NCI-H2029 treated with DMSO at 0.1 percent for 48 hours (cell line): ENCODE results near the gene ITFG1.

ENCODE experiments used
- DNase-seq: peaks from one replicate; lab custom pipeline; 2025; lab: John Stamatoyannopoulos, UW

Gene ITFG1

GRCh38 chr16:47323241-47323640, 137.6 kb downstream of the ITFG1 start:
- DNase-seq: no peak

- DNase-seq: no peak
These were observed 140.1 kb downstream of the ITFG1 start for GRCh38 chr16:47320546-47321310.

- DNase-seq: no peak
These were observed 143.2 kb downstream of the ITFG1 start for GRCh38 chr16:47317465-47318240.

- DNase-seq: no peak
These were observed 144.3 kb downstream of the ITFG1 start for GRCh38 chr16:47316442-47317015.

- DNase-seq: no peak
These were observed 148.9 kb downstream of the ITFG1 start for GRCh38 chr16:47311738-47312505.

- DNase-seq: no peak
These were observed 150.1 kb downstream of the ITFG1 start for GRCh38 chr16:47310792-47311211.

GRCh38 chr16:47309581-47310312, 151.1 kb downstream of the ITFG1 start:
- DNase-seq: no peak

- DNase-seq: no peak
These were observed 152.3 kb downstream of the ITFG1 start for GRCh38 chr16:47308601-47309000.

- DNase-seq: no peak
These were observed 156.3 kb downstream of the ITFG1 start for GRCh38 chr16:47304563-47304962.

GRCh38 chr16:47299587-47299986, 161.3 kb downstream of the ITFG1 start:
- DNase-seq: no peak

- DNase-seq: no peak
These were observed 175.9 kb downstream of the ITFG1 start for GRCh38 chr16:47284999-47285398.

GRCh38 chr16:47278306-47278970, 182.4 kb downstream of the ITFG1 start:
- DNase-seq: no peak

GRCh38 chr16:47276522-47276921, 184.3 kb downstream of the ITFG1 start:
- DNase-seq: no peak

- DNase-seq: no peak
These were observed 197.9 kb downstream of the ITFG1 start for GRCh38 chr16:47262938-47263337.

GRCh38 chr16:47260503-47260902, 200.4 kb downstream of the ITFG1 start:
- DNase-seq: no peak

- no peak for DNase-seq
These were observed 201.9 kb downstream of the ITFG1 start for GRCh38 chr16:47258874-47259461.

GRCh38 chr16:47254756-47255155, 206.1 kb downstream of the ITFG1 start:
- no peak for DNase-seq

GRCh38 chr16:47250983-47251382, 209.9 kb downstream of the ITFG1 start:
- DNase-seq: no peak

GRCh38 chr16:47247690-47248089, 213.2 kb downstream of the ITFG1 start:
- DNase-seq: no peak

GRCh38 chr16:47244206-47244605, 216.7 kb downstream of the ITFG1 start:
- DNase-seq: no peak

- no peak for DNase-seq
These were observed 219.8 kb downstream of the ITFG1 start for GRCh38 chr16:47241061-47241460.
